ENCODE data around the gene GOLGA1.
"Not testable (repeated sequence)": the region's sequence is repeated elsewhere in the genome, so short reads cannot be mapped to it uniquely, and the experiment has no call there.

Gene GOLGA1

GRCh38 chr9:124852829-124853531, 87.9 kb downstream of the GOLGA1 start, which contains the start of gene WDR38:
WDR38 (plus strand) TSS chr9:124853460; CDS start chr9:124853532, 72 bp downstream.
- peak; percentile 94 for TF ChIP-seq CTCF (IDR thresholded peaks at IDR 0.05; ENCODE audit: extremely low read depth, insufficient read depth, missing control alignments)
- in situ Hi-C loops (cut with MboI; ENCODE audit: low pct_unique_long_range_greater_than_20kb, low sequenced_read_pairs, unreplicated experiment): loop anchor here (5.0 kb wide), 1 partner anchor 81 kb away; the partner anchor contains the start of gene NR6A1
- DNase-seq (ENCODE audit: low spot score): peak; percentile 94

GRCh38 chr9:124852121-124852828, 88.6 kb downstream of the GOLGA1 start:
- no peak for TF ChIP-seq CTCF (IDR thresholded peaks at IDR 0.05; ENCODE audit: extremely low read depth, insufficient read depth, missing control alignments)
- in situ Hi-C loops (cut with MboI; ENCODE audit: low pct_unique_long_range_greater_than_20kb, low sequenced_read_pairs, unreplicated experiment): loop anchor here (5.0 kb wide), 1 partner anchor 80 kb away; the partner anchor contains the start of gene NR6A1
- DNase-seq (ENCODE audit: low spot score): no peak

GRCh38 chr9:124849801-124850200, 91.1 kb downstream of the GOLGA1 start:
- in situ Hi-C loops (cut with MboI; ENCODE audit: low pct_unique_long_range_greater_than_20kb, low sequenced_read_pairs, unreplicated experiment): loop anchor here (5.0 to 10.0 kb wide), 2 partner anchors 55 to 78 kb away; partner anchors contain the start of gene NR6A1
- no peak for TF ChIP-seq CTCF (IDR thresholded peaks at IDR 0.05; ENCODE audit: extremely low read depth, insufficient read depth, missing control alignments)
- DNase-seq (ENCODE audit: low spot score): no peak

- in situ Hi-C loops (cut with MboI; ENCODE audit: low pct_unique_long_range_greater_than_20kb, low sequenced_read_pairs, unreplicated experiment): loop anchor here (10.0 kb wide), 1 partner anchor 52 kb away; no protein-coding TSS in a partner anchor
- DNase-seq (ENCODE audit: low spot score): no peak
Observed at GRCh38 chr9:124846969-124847368, 93.9 kb downstream of the GOLGA1 start.

GRCh38 chr9:124846467-124846866, 94.4 kb downstream of the GOLGA1 start:
- in situ Hi-C loops (cut with MboI; ENCODE audit: low pct_unique_long_range_greater_than_20kb, low sequenced_read_pairs, unreplicated experiment): loop anchor here (10.0 kb wide), 1 partner anchor 52 kb away; no protein-coding TSS in a partner anchor
- not testable (repeated sequence) for DNase-seq (ENCODE audit: low spot score)

More at GRCh38 chr9:124846969-124847368, 93.9 kb downstream of the GOLGA1 start:
- TF ChIP-seq CTCF (IDR thresholded peaks at IDR 0.05; ENCODE audit: extremely low read depth, insufficient read depth, missing control alignments): no peak

- in situ Hi-C loops (cut with MboI; ENCODE audit: low pct_unique_long_range_greater_than_20kb, low sequenced_read_pairs, unreplicated experiment): loop anchor here (10.0 kb wide), 1 partner anchor 49 kb away; no protein-coding TSS in a partner anchor
- no peak for DNase-seq (ENCODE audit: low spot score)
- no peak for TF ChIP-seq CTCF (IDR thresholded peaks at IDR 0.05; ENCODE audit: extremely low read depth, insufficient read depth, missing control alignments)
Observed at GRCh38 chr9:124844291-124844690, 96.6 kb downstream of the GOLGA1 start.
